HG03354 (cell line): ENCODE results near the gene POLD1.

ENCODE experiments used
- ATAC-seq: cut with Tn5 transposase; IDR thresholded peaks from one replicate; pipeline ENCODE4 v1.9.1; 2021; ENCODE audit warnings: mild to moderate bottlenecking; ENCODE audit not compliant: unreplicated experiment, poor library complexity, severe bottlenecking

Gene POLD1

DNA sequence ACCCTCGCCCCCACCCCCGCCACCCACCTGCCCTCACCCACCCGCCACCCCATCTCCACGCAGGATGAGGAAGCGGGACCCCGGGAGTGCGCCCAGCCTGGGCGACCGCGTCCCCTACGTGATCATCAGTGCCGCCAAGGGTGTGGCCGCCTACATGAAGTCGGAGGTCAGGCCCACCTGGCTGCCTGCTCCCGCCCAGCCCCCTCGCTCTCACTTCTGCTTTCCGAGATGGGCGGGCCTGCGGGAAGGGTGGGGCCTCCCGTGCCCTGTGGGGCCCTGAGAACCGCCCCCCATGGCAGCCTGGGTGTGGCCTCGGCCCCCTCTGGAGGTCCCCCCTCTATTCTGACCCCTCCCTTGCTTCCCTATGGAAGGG is 31.5 kb downstream of the POLD1 start:
- peak; percentile 48 for ATAC-seq

DNA sequence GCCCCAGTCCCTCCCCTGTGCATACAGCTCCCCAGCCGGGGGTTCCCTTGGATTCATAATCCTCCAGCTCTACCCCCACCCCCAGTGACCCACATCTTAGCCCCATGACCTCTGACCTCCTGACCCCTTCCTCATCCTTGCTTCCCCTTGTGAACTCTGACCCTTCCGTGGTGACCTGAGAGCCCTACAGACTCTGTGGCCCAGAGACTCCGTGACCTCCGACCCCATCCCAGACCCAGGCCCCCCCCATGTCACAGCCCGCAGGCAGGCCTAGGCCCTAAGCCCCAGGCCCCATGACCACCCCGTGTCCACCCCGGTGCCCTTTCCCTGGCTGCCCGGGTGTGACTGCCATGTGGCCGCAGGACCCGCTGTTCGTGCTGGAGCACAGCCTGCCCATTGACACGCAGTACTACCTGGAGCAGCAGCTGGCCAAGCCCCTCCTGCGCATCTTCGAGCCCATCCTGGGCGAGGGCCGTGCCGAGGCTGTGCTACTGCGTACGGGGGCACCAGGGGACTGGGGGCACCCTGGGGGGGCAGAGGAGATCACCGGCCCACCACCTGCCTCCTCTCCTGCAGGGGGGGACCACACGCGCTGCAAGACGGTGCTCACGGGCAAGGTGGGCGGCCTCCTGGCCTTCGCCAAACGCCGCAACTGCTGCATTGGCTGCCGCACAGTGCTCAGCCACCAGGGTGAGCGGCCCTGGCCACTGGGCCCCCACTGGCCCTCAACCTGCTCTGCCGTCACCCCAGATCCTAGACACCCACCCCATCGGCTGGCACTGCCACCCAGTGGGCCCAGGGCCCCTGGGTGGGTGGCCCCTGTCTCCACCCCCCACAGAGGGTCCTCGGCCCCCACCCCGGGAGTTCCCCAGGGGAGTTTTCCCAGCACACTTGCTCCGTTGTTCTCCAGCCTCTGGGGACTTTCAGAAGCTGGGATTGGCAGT is 32.2 kb downstream of the POLD1 start:
- ATAC-seq = no peak

DNA sequence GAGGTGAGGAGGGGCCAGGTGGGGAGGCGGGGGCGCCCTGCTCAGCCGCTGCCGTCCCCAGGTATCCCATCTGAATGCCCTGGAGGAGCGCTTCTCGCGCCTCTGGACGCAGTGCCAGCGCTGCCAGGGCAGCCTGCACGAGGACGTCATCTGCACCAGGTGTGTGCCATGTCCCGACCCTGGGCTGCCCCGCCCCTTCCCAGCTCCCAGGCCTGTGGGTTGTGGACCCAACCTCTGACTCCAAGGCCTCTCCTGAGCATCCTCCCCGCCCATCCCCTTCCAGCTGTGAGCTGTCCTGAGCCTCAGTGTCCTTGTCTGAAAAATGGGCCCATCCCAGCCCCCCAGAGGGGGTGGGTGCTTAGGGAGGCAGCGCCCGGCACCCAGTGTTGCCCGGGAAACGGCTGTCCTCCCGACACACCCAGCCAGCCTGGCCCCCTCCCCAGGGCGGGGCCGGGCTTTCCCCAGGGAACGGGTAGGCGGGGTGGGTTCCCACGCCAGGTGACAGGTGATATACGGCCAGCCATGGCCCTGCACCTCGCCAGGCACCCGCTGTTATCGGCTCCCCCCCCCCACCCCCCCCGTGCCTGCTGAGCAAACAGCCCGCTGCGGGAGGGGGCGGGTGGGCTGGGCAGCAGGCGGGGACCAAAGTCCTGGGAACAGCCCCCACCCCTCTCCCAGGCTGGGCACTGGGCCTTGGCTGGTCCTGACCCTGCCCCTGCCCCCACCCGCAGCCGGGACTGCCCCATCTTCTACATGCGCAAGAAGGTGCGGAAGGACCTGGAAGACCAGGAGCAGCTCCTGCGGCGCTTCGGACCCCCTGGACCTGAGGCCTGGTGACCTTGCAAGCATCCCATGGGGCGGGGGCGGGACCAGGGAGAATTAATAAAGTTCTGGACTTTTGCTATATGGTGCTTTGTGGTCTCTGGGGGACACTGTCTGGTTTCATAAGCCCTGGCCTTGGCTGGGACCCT is 33.2 kb downstream of the POLD1 start:
- no peak for ATAC-seq

DNA sequence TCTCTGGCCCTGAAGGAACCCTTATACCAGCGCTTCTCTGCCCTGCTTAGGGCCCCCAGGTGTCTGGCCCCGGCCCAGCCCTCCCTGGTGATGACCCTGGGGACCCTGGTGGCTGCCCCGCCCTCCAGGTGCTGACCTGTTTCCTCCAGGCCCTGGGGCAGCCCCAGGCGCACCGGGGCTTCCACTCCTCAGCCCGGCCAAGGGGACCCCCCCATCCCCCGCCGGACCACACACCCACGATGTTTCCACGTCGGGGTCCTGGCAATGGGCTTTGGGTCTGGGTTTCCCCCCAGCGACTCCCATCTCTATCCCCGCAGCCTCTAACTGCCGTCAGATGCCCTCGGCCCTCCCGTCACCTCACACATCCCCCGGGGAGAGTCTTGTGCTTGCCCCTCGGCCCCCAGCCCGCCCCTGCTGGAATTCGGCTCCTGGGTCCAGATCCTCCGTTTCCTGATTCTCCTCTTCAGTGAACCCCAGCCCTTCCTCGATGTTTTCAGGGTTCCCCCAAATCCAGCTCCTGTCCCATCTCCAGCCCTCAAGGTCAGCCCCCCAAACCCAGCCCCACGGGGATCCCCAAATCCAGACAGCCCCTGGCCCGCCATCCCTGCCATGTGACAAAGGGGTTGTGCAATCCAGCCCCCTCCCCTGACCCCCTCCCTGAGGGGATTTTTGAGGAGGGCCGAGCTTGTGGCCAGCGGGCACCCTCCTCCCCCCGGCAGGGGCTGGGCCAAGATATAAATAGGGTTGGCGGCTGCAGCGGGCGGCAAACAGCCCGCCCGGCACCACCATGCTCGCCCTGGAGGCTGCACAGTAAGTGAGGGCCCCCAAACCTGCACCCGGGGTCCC is 34.3 kb downstream of the POLD1 start, which contains the start of gene SPIB:
Gene SPIB, plus strand, starts transcription at position 763 of the 846 bp plus-strand sequence. Its CDS starts 25 bp downstream, at position 788.
- no peak for ATAC-seq

DNA sequence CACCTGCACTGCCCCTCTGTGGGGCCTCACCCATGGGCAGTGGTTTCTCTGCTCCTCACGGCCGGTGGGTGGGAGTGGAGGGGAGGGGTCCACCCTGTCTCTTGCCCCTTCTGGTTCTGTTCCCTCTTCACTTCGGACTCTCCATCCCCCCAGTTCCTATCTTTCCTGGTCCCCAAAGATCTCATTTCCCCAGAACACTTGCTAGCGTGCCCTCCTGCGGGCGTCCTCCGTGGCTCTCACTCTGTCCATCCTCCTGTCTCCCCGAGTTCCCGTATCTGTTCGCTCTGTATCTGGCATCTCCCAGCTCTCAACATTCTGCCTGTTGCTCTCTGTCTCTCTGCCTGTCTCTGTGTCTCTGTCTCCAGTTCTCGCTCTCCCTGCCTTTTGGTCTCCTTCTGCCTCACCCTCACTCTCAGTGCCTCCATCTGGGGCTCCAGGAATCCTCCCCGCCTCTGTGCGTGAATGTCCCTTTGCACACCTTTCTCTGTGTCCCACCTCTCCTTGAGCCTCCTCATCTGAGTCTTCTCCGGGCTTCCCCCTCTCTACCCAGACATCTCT is 35.0 kb downstream of the POLD1 start:
- no peak for ATAC-seq

DNA sequence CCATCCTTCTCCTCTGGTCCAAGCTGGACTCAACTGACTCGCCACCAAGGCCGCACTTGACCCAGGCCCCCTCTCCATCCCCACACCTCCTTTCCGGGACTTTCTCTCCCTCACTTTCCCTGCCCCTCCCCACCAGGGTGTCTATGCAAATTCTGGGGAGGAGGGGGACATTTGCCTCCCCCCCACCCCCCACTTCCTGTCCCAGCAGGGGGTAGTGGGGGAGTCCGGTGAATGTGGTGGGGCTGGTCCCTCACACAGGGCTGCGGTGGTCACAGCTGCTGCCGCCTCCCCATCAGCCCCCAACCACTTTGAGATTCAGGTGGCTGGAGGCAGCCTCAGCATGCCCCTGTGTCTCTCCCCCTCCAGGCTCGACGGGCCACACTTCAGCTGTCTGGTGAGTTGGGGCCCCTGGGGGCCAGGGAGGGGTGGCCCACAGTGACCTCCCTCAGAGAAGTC is 35.5 kb downstream of the POLD1 start:
- no peak for ATAC-seq

DNA sequence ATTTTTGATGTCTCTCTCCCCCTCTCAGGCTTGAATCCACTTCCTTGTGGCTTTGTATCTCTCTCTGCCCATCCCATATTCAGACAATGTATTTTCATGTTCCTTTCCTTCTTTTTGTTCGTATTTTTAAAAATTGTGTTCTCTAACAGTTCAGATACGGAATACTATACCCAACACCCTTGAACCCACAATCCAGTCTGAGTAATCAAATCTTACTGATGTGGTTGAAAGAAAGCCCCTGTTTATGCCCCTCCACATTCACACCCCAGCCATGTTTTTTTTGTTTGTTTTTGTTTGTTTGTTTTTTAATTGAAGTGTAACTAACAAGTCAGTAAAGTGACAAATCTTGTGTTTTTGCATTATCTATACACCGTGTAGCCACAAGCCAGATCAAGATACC is 36.0 kb downstream of the POLD1 start:
- no peak for ATAC-seq

DNA sequence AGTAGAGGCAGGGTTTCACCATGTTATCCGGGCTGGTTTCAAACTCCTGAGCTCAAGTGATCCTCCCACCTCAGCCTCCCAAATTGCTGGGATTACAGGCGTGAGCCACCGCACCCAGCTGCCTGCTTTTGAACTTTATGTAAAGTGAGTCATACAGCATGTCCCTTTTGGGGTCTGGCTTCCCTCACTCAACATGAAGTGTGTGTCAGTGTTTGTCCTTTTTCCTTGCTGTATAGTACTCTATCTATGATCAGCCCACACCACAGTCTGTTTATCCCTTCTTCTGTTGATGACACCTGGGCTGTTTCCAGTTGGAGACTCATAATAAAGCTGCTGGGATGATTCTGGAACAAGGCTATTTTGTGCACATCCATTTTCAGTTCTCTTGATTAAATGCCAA is 36.7 kb downstream of the POLD1 start:
- no peak for ATAC-seq

DNA sequence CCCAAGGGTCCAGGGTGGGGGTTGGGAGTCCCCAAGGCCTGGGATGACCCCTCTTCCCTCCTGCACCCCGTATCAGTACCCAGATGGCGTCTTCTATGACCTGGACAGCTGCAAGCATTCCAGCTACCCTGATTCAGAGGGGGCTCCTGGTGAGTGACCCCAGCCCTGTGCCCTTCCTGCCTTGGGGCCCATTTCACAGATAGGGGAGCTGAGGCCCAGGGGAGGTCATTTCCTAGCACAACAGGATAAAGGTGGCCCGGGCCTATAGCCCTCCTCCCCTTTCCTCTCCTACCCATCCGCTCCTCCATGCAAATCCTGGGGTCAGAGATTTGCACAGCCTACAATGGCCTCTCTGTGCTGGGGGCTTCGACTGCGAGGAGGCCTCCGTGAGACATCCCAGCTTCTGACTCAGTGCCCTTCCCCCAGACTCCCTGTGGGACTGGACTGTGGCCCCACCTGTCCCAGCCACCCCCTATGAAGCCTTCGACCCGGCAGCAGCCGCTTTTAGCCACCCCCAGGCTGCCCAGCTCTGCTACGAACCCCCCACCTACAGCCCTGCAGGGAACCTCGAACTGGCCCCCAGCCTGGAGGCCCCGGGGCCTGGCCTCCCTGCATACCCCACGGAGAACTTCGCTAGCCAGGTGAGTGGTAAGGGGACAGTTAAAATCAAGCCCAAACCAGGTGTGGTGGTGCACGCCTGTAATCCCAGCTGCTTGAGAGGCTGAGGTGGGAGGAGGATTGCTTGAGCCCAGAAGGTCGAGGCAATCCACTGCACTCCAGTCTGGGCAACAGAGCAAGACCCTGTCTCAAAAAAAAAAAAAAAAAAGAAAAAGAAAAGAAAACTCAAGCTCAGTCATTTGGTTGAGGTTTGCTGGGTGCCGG is 38.5 kb downstream of the POLD1 start:
- ATAC-seq = no peak

DNA sequence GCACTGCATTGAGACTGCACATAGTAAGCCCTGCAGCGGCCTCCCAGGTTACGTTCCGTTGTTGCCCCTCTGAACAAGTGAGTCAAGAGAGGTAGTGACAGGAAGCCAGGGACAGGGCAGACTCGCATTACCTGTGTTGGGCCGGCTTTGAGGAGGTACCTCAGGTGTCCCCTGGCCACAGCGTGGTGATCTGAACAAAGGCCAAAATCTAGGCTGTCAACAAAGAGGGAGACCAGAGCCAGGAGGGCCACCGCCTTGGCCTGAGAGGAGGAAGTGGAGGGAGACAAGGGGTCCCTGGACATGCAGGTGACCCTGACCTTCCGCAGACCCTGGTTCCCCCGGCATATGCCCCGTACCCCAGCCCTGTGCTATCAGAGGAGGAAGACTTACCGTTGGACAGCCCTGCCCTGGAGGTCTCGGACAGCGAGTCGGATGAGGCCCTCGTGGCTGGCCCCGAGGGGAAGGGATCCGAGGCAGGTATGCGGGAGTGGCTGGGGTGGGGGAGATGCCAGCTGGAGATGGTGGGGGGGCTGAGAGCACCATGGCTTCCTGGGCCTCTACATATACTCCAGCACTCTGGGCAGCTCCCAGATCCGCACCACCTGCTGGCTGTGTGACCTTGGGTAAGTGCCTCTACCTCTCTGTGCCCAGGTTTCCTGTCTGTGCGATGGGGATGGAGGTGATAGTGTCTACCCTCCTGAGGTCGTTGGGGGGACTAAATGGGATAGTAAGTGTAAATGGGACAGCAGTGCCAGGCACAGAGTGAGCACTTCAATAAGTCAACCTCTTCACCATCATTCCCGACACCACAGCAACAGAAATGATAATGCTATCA is 39.3 kb downstream of the POLD1 start:
- ATAC-seq = no peak

DNA sequence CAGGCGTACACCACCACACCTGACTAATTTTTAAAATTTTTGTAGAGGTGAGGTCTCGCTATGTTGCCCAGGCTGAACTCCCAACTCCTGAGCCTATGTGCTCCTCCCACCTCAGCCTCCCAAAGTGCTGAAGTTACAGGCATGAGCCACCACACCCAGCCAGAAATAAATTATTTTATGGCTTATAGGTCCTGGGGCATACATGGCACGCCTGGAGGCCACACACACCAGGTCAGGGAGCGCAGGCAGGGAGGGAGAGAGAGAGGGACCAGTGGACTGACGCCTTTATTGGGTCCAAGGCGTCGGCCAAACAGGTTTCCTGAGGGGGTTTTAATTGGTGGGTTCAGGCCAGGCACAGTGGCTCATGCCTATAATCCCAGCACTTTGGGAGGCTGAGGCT is 41.4 kb downstream of the POLD1 start:
- no peak for ATAC-seq

DNA sequence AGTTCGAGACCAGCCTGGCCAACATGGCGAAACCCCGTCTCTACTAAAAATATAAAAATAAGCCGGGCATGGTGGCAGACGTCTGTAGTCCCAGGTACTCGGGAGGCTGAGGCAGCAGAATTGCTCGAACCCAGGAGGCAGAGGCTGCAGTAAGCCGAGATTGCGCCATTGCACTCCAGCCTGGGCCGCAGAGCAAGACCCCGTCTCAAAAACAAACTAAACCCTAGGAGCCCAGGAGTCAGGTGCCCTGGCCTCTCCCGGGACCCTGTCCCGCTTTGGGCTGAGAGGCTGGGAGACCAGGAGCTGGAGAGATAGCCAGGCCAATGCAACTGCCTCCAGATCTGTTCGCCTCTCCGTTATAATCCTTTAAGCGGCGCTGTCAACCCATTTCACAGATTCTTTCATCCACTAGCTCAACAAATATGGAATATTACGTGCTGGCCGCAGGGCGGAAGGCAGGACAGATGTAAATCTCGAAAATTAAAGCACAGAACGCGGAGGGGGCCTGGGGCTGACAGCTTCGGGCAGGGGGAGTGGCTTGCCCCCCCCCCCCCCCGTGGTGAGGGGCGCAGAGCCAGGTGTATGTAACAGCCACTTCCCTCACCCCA is 43.3 kb downstream of the POLD1 start:
- ATAC-seq = no peak

DNA sequence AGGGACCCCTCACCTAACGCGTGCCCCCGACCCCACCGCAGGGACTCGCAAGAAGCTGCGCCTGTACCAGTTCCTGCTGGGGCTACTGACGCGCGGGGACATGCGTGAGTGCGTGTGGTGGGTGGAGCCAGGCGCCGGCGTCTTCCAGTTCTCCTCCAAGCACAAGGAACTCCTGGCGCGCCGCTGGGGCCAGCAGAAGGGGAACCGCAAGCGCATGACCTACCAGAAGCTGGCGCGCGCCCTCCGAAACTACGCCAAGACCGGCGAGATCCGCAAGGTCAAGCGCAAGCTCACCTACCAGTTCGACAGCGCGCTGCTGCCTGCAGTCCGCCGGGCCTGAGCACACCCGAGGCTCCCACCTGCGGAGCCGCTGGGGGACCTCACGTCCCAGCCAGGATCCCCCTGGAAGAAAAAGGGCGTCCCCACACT is 43.9 kb downstream of the POLD1 start:
- ATAC-seq = no peak

DNA sequence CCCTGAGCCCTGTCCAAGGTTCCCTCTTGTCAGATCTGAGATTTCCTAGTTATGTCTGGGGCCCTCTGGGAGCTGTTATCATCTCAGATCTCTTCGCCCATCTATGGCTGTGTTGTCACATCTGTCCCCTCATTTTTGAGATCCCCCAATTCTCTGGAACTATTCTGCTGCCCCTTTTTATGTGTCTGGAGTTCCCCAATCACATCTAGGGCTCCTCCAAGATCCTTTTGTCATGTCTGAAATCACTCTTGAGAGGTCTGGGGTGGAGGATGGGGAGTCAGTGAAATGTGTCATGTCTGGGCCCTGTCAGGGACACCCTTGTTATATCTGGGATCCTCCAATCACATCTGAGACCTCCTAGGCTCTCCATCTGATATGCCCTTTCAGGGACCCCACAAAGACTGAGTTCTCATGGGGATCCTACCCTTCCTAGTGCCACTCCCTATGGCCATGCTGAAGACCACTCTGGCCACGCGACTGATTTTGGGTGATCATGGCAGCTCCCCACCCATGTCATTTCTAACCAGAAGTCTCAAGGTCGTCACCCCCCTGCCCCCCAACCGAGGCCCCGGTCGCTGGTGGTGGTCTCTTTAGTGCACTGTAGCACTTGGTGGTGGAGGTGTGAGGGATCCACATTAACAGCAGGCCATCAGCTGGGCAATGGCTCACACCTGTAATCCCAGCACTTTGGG is 44.8 kb downstream of the POLD1 start:
- no peak for ATAC-seq

DNA sequence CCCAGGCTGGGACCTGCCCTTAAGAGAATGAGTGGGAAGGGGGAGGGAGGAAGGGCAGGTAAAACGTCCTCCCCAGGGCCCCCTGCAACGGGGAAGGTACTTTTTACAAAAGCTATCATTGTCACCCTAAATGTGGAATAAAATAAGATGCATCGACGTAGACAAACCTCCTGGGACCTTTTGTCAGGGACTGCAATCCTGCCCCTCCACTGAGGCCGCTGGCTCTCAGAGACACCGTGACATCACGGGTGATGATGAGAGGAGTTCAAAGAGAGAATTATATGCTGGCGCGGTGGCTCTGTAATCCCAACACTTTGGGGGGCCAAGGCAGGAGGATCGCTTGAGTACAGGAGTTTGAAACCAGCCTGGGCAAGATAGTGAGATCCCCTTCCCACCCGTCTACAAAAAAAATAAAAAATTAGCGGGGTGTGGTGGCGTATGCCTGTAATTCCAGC is 46.8 kb downstream of the POLD1 start:
- no peak for ATAC-seq
